Choroid plexus epithelial cell (primary cell): Measurements from ENCODE around the gene AACS.
A peak's percentile ranks its signal among the peaks of the same experiment; 100 is the strongest.

Experiments used
- DNase-seq: peaks from one replicate; pipeline ENCODE4 v3.0.0-alpha.2; 2010; ENCODE audit warnings: low read depth
- H3K4me3 ChIP-seq: 2 replicates; pipeline ENCODE4 v1.5.1; 2011; ENCODE audit warnings: low read depth, mild to moderate bottlenecking, control low read depth, low read length, moderate library complexity
- TF ChIP-seq, protein P1 (sequence below): conservative IDR thresholded peaks from 2 replicates; pipeline ENCODE4 v1.5.1; 2011; ENCODE audit warnings: low read depth, mild to moderate bottlenecking, control low read depth, inconsistent platforms, low read length, moderate library complexity

AACS gene

DNA sequence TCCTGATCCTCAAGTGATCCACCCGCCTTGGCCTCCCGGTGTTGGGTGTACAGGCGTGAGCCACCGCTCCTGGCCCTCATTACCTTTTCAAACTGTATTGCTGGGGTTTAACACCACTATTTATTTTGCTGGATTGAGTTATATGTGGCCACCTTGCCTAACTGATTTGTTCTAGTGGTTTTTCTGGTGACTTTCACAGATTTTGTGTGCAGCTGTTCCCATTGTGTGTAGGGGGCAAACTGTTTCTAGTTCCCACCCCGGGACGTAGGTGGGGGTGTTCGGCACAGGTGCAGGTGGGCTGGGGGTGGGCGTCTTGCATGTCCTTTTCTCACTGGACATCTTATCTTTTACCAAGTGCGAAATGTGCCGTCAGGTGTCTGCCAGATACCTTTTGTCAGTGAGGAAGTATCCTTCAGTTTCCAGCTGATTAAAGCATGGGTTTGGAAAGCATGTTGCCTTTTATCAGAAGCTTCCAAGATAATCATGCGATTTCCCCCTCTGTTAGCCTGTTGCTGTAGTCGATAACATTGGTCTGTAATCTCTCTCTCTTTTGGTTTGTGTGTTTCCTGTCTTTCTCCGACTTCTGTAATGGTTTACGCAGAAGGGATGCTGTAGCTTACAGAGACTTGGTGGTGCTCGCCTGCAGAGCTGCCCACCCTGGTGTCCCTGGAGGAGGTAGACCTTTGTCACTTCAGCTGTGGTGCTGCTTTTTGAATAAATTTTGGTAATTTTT lies 33.6 kb downstream of the AACS start:
- no peak for DNase-seq
- TF ChIP-seq, protein P1, sequence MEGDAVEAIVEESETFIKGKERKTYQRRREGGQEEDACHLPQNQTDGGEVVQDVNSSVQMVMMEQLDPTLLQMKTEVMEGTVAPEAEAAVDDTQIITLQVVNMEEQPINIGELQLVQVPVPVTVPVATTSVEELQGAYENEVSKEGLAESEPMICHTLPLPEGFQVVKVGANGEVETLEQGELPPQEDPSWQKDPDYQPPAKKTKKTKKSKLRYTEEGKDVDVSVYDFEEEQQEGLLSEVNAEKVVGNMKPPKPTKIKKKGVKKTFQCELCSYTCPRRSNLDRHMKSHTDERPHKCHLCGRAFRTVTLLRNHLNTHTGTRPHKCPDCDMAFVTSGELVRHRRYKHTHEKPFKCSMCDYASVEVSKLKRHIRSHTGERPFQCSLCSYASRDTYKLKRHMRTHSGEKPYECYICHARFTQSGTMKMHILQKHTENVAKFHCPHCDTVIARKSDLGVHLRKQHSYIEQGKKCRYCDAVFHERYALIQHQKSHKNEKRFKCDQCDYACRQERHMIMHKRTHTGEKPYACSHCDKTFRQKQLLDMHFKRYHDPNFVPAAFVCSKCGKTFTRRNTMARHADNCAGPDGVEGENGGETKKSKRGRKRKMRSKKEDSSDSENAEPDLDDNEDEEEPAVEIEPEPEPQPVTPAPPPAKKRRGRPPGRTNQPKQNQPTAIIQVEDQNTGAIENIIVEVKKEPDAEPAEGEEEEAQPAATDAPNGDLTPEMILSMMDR, result no peak
- H3K4me3 ChIP-seq, result no peak overlapping the region

DNA sequence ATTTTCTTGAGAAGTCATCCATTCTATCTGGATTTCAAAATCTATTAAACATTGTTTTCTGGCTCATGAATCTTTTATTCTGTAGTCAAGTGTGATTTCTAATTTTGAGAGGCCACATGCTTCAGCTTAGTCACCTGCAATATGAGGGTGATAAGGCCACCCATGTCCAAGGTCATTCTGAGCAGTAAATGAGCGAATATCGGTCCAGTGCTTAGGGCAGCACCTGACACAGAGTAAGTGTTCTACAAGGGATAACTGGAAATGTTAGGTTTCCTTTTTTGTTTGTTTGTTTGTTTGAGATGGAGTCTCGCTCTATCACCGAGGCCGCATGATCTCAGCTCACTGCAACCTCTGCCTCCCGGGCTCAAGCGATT lies 34.2 kb downstream of the AACS start:
- no peak overlapping the region for H3K4me3 ChIP-seq
- DNase-seq, result no peak
- TF ChIP-seq, protein P1, result no peak

DNA sequence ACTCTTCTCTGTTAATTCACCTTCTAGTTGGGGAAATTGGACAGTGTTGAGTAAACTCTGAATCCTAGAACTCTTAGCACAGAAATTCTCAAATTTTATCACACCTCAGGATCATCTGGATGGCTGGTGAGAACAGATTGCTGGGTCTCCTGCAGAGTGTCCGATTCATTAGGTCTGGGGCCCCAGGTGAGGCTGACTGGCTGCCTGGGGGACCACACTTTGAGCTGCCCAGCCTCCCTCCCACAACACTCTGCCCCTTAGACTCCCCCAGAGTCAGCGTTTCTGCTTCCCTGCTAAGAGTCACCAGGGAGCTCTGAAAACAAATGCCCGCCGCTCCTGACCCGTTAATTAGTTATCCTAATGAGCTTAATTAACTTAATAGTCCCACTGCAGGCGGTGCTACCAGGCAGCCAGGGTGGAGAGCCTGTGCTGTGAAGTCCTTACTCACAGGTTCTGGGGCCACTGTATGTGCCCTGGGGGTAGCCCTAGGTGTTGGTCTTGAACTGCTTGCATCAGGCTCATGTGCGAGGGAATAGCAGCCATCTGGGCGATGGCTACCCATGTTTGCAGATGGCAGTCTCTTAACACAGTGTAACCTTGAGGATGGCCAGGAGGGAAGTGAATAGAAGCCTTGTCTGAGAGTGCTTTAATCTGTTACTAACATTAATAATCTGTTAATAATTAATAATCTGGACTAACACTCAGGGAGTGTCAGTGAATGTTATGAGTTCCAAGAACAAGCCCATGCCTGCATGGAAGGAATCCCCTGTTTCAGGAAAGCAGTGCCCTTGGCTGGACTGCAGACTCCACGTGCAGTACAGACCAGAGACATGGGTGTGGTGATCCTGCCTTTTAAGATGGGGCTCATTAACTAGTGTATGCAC lies 35.6 kb downstream of the AACS start:
- TF ChIP-seq, protein P1, result no peak
- no peak overlapping the region for H3K4me3 ChIP-seq
- DNase-seq, result no peak

DNA sequence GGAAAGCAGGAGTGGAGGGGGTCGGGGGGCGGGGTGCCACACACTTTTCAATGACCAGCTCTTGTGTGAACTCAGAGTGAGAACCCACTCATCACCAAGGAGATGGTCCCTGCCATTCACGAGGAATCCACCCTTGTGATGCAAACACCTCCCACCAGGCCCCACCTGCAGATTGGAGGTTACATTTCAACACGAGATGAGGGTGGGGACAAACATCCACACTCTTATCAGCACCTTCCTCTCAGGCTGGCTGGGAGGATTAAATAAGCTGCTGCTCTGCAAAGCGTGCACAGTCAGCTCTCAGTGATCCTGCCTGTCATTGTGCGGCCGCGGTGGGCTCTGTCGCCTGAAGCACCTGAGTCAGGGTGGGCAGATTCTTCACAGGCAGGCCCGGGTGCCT lies 39.7 kb downstream of the AACS start:
- DNase-seq, result no peak
- no peak overlapping the region for H3K4me3 ChIP-seq
- TF ChIP-seq, protein P1, result no peak

DNA sequence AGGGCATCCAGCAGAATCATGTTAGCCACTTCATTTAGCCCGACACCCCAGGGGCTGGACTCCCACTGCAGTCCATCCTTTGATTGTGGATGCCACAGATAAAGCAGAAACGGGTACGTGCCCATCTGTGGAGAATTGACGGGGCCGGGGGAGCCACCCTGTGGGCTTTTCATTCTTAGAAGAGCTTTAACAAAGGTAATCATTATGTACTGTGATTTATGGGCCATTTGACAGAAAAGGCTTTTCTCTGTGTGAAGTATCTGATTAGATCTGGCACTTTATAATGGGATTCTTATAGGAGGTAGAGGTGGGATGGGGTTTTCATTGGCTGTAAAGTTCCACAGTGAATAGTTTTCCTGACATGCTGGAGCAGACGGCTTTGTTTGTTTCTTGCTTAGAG lies 40.4 kb downstream of the AACS start:
- TF ChIP-seq, protein P1, result no peak
- H3K4me3 ChIP-seq, result no peak overlapping the region
- no peak for DNase-seq

DNA sequence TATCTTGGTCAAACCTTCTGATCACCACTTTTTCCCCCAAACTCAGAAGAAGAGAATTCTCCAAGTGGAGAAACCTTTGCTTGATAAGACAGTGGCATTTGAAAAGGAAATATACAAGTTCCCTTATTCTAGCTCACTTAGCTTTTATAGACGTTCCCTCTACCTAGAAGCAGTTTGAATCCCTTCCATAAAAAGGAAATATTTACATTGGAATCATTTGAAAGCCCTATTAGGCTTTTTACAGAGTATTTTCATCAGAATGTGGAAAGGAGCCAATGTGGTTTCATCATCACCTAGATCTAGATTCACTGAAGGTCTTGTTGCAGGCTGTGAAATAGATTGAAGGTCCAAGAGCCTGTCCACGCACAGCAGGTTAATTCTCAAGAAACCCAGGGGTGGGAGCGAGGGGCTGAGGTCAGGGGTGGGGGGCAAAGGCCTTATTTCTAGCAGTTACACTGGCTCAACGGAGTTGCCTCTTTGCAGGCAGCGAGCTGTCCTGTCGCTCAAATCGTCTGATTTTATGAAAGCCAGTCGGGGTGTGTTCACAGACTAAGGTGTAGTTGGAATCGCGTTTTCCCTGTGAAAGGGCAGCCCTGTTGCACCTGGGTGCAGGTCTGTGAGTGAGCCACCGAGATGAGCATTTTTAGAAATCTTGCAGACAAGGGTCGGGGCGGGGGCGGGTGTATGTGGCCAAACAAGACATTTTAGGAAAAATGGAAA lies 45.6 kb downstream of the AACS start:
- peak; percentile 83 for DNase-seq
- TF ChIP-seq, protein P1, result no peak
- H3K4me3 ChIP-seq, result no peak overlapping the region
